T-helper 1 cell treated with Interleukin-12 subunit alpha and Interleukin-12 subunit beta and Interleukin-4 antibody, amounts not matched to agents 30 μg/mL and 1 μg/mL, for 36 hours (primary cell): ENCODE measurements around the gene ACOX3.
"Not testable (repeated sequence)": the region's sequence is repeated elsewhere in the genome, so short reads cannot be mapped to it uniquely, and the experiment has no call there.

ENCODE experiments used
- H3K27ac Mint-ChIP-seq: one replicate; pipeline ENCODE4 v1.8.0; 2021; ENCODE audit warnings: mild to moderate bottlenecking, mixed read lengths
- H3K27me3 Mint-ChIP-seq: one replicate; pipeline ENCODE4 v1.8.0; 2021; ENCODE audit warnings: low read depth, mixed read lengths
- H3K36me3 Mint-ChIP-seq: one replicate; pipeline ENCODE4 v1.8.0; 2021; ENCODE audit warnings: low read depth, mixed read lengths
- H3K4me1 Mint-ChIP-seq: one replicate; pipeline ENCODE4 v1.8.0; 2021; ENCODE audit warnings: low read depth, mixed read lengths
- H3K4me3 Mint-ChIP-seq: one replicate; pipeline ENCODE4 v1.8.0; 2021; ENCODE audit warnings: mild to moderate bottlenecking, moderate library complexity, mixed read lengths
- H3K9me3 Mint-ChIP-seq: one replicate; pipeline ENCODE4 v1.8.0; 2021; ENCODE audit warnings: mixed read lengths

The ACOX3 gene

GRCh38 chr4:8350841-8351461, 89.6 kb downstream of the ACOX3 start:
- Mint-ChIP-seq H3K27me3 (peaks cover 4% of the 10 kb centered on the region), H3K9me3 (no peaks in the 10 kb centered on the region), H3K36me3 (no peaks in the 10 kb centered on the region), H3K27ac (no peak overlapping the region), H3K4me1 (no peaks in the 10 kb centered on the region), H3K4me3 (no peak overlapping the region)

DNA sequence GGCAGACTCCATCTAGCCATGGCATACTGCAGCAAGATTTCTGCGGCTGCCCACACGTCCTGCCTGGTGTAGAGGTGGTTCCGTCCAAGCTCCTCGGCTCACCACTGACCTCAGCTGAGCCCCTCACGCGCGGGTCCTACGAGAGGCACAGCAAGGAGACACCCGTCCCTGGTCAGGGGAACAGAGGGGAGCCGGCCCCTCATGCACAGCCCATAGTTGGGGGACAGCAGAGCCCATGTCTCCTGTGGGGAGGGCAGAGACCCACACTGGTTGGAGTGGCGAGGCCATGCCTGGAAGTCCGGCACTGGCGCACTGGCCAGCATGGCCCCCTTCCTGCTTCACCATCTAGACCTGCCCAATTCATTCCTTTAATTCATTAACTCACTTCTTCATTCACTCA, 90.2 kb downstream of the ACOX3 start:
- H3K4me1 Mint-ChIP-seq = no peaks in the 10 kb centered on the region
- H3K9me3 Mint-ChIP-seq = no peaks in the 10 kb centered on the region
- H3K4me3 Mint-ChIP-seq = no peak overlapping the region
- H3K27ac Mint-ChIP-seq = no peak overlapping the region
- H3K36me3 Mint-ChIP-seq = no peaks in the 10 kb centered on the region
- peaks cover under 1% of the 10 kb centered on the region for H3K27me3 Mint-ChIP-seq

- Mint-ChIP-seq H3K27me3 (no peaks in the 10 kb centered on the region), H3K4me1 (no peaks in the 10 kb centered on the region), H3K4me3 (no peak overlapping the region), H3K36me3 (no peaks in the 10 kb centered on the region), H3K9me3 (no peaks in the 10 kb centered on the region), H3K27ac (no peak overlapping the region)
Observed at GRCh38 chr4:8349664-8350236, 90.8 kb downstream of the ACOX3 start.

DNA sequence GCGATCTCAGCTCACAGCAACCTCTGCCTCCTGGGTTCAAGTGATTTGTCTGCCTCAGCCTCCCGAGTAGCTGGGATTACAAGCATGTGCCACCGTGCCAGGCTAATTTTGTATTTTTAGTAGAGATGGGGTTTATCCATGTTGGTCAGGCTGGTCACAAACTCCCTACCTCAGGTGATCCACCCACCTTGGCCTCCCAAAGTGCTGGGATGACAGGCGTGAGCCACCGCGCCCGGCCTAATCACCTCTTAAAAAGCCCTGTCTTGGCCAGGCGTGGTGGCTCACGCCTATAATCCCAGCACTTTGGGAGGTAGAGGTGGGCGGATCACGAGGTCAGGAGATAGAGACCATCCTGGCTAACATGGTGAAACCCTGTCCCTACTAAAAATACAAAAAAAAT, 91.3 kb downstream of the ACOX3 start:
- H3K4me1 Mint-ChIP-seq, H3K9me3 Mint-ChIP-seq, H3K27ac Mint-ChIP-seq, H3K4me3 Mint-ChIP-seq, H3K36me3 Mint-ChIP-seq, H3K27me3 Mint-ChIP-seq: not testable (repeated sequence)

DNA sequence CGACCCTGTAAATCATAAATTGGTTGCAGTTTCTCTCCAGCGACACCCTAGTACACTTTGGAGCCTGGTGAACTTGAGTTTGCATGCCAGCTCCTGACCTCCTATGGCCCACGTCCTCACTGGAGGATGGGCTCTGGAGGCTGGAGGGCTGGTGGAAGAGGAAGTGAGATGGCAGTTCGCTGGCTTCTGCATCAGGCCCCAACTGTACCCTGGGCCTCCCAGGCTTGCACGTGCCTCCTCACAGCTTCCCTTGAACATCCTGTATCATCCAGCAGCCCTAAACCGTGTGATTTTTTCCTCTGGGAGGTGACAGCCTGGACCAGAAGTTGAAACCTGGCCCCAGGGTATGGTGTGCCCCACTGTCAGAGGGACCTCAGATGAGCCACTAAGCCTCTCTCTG, 92.5 kb downstream of the ACOX3 start:
- Mint-ChIP-seq H3K4me3 (no peak overlapping the region), H3K36me3 (no peaks in the 10 kb centered on the region), H3K27ac (no peak overlapping the region), H3K4me1 (no peaks in the 10 kb centered on the region), H3K9me3 (no peaks in the 10 kb centered on the region), H3K27me3 (no peaks in the 10 kb centered on the region)

GRCh38 chr4:8347660-8348059, 92.9 kb downstream of the ACOX3 start:
- Mint-ChIP-seq H3K4me1 (no peaks in the 10 kb centered on the region), H3K27me3 (no peaks in the 10 kb centered on the region), H3K36me3 (no peaks in the 10 kb centered on the region), H3K4me3 (no peak overlapping the region), H3K27ac (no peak overlapping the region), H3K9me3 (no peaks in the 10 kb centered on the region)

DNA sequence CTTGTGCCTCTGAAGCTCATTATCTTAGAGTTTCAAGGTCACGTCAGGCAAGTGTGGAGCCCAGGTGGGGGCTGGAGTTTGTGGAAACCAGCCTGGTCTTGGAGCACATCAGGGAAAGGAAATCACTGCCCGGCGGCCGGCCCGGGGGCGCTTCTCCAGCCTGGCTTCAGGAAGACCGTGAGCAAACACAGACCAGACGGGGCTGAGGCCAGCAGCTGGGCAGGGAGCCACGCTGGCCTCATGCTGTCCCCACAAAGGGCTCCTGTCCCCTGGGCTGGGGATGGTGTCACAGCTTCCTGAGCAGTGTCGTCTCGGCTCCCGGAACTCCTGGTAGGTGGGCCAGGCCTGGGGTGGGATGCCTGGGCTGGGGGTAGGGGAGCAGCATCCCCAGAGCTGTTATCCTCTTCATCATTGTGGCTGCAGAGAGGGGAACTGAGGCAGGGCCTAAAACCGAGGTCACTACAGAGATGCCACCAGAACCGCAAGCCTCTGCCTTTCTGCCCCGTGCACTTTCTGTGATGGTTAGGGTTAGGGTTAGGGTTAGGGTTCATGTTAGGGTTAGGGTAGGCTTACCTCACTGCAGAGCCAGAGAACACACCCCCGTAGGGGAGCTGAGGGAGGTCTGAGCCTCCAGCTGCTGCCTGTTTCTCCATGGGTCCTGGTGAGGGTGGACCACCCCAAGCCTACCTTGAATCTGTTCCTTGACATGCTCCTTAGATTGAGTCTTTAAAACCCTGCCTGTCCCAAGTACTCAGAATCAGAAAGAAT, 93.5 kb downstream of the ACOX3 start:
- Mint-ChIP-seq H3K27me3 (no peaks in the 10 kb centered on the region), H3K27ac (no peak overlapping the region), H3K4me3 (no peak overlapping the region), H3K36me3 (no peaks in the 10 kb centered on the region), H3K4me1 (no peaks in the 10 kb centered on the region), H3K9me3 (no peaks in the 10 kb centered on the region)

- Mint-ChIP-seq H3K27me3 (no peaks in the 10 kb centered on the region), H3K36me3 (no peaks in the 10 kb centered on the region), H3K4me1 (no peaks in the 10 kb centered on the region), H3K27ac (no peak overlapping the region), H3K4me3 (no peak overlapping the region), H3K9me3 (no peaks in the 10 kb centered on the region)
Observed at GRCh38 chr4:8345946-8346814, 94.3 kb downstream of the ACOX3 start.

DNA sequence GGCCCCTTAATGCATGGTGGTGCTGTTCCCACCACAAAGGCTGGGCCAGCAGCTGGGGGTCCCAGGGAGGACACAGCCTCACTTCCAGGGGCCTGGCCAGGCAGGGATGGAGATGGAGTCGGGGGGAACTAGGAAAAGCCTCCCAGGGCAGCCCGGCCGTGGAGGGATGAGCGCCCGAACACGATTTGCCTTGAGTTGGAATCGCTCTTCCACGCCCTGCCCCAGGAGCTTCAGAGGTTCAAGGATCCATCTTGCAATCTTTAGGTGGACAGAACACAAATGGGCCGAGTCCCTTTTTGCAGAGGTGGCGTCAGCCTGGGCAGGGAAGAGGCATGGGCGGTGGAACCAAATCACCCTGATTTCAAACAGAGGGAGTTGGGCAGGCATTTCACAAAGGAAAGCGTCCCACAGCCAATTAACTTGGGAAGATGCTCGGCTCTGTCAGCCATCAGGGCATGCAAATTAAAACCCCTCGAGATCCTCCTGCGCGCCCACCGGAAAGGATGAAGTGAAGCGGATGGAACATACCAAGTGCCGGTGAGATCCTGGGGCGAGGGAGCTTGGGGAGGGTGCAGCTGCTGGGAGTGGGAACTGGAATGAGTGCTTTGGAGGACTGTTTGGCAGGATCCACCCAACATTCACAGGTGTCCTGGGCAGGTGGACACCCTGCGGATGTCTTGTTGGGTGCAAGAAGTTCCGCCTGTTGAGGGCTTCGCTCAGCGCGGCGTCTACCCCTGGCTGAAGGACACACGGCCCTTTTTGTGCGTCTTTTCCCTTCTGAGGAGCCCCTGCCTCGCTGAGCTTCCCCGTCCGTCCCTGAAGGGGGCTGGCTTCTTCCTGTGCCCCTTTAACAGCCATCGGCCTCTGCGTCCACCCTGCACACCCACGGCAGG, 95.2 kb downstream of the ACOX3 start:
- Mint-ChIP-seq H3K4me1 (no peaks in the 10 kb centered on the region), H3K27me3 (no peaks in the 10 kb centered on the region), H3K36me3 (no peaks in the 10 kb centered on the region), H3K4me3 (no peak overlapping the region), H3K27ac (no peak overlapping the region), H3K9me3 (no peaks in the 10 kb centered on the region)

DNA sequence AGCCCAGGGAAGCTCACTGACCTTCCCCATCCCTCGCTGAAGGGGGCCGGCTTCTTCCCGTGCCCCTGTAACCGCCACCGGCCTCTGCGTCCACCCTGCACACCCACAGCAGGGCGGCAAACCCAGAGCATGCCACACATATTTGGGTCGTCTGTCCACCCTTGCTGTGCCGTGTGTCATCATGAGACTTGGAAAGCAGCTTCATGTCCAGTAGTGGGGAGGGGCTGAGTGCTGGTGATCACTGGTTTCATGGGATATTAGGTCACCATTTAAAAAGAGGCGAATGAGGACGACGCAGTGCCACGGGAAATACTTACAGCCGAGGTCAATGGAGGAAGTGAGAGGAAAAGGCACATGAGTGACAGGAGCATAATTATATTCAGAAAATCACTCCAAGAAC, 96.1 kb downstream of the ACOX3 start:
- no peaks in the 10 kb centered on the region for H3K27me3 Mint-ChIP-seq
- no peak overlapping the region for H3K4me3 Mint-ChIP-seq
- no peak overlapping the region for H3K27ac Mint-ChIP-seq
- no peaks in the 10 kb centered on the region for H3K9me3 Mint-ChIP-seq
- H3K4me1 Mint-ChIP-seq = no peaks in the 10 kb centered on the region
- H3K36me3 Mint-ChIP-seq = no peaks in the 10 kb centered on the region

DNA sequence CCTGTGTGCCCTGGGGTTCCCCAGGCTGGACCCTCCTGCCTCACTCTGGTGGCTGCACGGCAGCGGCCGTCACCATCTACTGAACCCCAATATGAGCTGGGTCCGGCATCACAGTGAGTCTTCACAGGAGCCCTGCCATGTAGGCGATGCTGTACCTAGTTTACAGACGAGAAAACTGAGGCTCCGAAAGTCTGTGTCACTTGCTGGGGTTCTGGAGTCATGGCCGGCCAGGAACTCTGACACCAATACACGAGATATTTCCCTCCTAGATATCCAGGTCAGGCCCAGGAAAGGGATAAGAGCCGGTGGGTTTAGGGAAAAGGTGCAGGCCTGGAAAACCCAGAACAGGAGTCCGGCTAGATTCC, 96.6 kb downstream of the ACOX3 start:
- Mint-ChIP-seq H3K4me1 (no peaks in the 10 kb centered on the region), H3K4me3 (no peak overlapping the region), H3K27me3 (no peaks in the 10 kb centered on the region), H3K36me3 (no peaks in the 10 kb centered on the region), H3K9me3 (no peaks in the 10 kb centered on the region), H3K27ac (no peak overlapping the region)

DNA sequence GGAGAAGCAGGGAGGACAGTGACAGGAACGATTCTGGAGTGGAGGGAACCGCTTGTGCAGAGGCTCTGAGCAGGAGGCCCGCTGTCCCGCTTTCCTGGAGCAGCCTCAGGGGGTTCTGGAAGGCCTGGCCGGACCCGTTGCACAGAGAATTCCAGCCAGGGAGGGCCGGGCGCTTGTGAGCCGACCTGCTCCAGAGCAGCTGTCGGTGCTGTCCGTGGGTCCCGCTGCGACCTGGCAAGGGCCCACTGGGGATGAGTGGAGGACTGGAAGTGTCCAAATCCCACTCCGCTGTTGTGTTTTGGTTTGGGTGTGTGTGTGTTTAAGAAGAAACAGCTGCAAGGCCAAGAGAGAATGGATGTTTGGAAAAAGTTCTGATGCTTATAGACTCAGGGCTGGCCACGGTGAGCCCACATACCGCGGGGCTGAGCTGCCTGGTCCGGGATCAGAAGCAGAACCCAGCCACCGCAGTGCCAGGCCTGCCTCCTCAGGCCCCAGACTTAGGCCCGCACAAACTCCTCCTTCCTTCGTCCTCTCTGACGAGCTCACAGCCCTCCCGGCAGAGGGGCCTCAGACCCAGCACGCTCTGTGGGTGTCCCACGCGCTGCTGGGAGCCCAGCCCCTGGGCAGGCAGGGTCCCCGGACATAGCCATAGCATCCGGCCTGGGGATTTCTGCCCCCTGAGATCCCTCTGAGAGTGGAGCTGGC, 97.1 kb downstream of the ACOX3 start:
- no peaks in the 10 kb centered on the region for H3K27me3 Mint-ChIP-seq
- H3K36me3 Mint-ChIP-seq = no peaks in the 10 kb centered on the region
- no peaks in the 10 kb centered on the region for H3K4me1 Mint-ChIP-seq
- no peak overlapping the region for H3K27ac Mint-ChIP-seq
- H3K9me3 Mint-ChIP-seq = peaks cover under 1% of the 10 kb centered on the region
- H3K4me3 Mint-ChIP-seq = no peak overlapping the region

DNA sequence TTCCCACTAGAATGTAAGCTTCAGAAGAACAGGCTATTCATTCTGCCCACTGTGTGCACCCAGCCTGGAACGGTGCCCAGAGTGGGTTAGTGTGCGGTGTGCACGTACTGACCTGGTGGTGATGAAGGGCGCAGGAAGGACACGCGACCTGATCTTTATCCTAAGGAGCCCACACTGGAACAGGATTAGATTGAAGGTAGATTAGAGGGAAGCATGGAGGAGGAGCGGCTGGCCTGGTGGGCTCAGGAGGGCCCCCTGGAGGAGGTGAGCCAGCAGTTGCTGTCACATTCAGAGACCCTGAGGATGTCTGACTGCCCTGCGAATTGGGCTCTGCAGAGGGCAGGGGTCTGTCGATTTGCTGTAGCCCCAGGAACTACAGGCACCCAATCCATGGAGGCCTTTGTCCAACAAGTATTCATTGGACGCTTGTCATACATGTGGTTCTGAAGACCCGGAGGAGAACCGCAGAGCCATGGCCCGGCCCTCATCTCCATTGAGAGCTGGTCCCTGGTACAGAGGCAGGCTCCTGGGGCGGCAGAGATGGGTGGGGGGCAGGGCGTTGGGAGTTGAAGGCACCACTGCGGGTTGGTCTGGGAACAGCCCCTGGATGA, 97.8 kb downstream of the ACOX3 start:
- H3K4me1 Mint-ChIP-seq = no peaks in the 10 kb centered on the region
- no peaks in the 10 kb centered on the region for H3K27me3 Mint-ChIP-seq
- no peaks in the 10 kb centered on the region for H3K36me3 Mint-ChIP-seq
- H3K27ac Mint-ChIP-seq = no peak overlapping the region
- H3K4me3 Mint-ChIP-seq = no peak overlapping the region
- peaks cover 5% of the 10 kb centered on the region for H3K9me3 Mint-ChIP-seq
